HG03520 (cell line): Measurements from ENCODE around the gene LCN6.
"Not testable (repeated sequence)": the region's sequence is repeated elsewhere in the genome, so short reads cannot be mapped to it uniquely, and the experiment has no call there.

Experiments
- ATAC-seq: cut with Tn5 transposase; IDR thresholded peaks from one replicate; pipeline ENCODE4 v1.9.1; 2021; ENCODE audit warnings: mild to moderate bottlenecking, moderate library complexity; ENCODE audit not compliant: unreplicated experiment

LCN6 gene

GRCh38 chr9:136712690-136713544 is 35.4 kb downstream of the LCN6 start:
- no peak for ATAC-seq

GRCh38 chr9:136711751-136712689 is 36.3 kb downstream of the LCN6 start, which contains the start of gene DIPK1B:
Gene DIPK1B, plus strand, starts transcription at chr9:136712572. Its CDS starts 94 bp downstream, at chr9:136712666.
- ATAC-seq, result no peak

GRCh38 chr9:136711219-136711648 is 37.1 kb downstream of the LCN6 start:
- not testable (repeated sequence) for ATAC-seq

GRCh38 chr9:136710543-136710942 is 37.8 kb downstream of the LCN6 start:
- no peak for ATAC-seq

GRCh38 chr9:136709454-136710109 is 38.7 kb downstream of the LCN6 start:
- ATAC-seq, result no peak

GRCh38 chr9:136707849-136708517 is 40.3 kb downstream of the LCN6 start:
- no peak for ATAC-seq

- ATAC-seq, result no peak
These were observed 41.3 kb downstream of the LCN6 start for GRCh38 chr9:136707011-136707410.

- no peak for ATAC-seq
These were observed 42.8 kb downstream of the LCN6 start for GRCh38 chr9:136705564-136705963.

- not testable (repeated sequence) for ATAC-seq
These were observed 43.6 kb downstream of the LCN6 start for GRCh38 chr9:136704741-136705140.

GRCh38 chr9:136703276-136703860 is 45.0 kb downstream of the LCN6 start:
- ATAC-seq, result no peak

GRCh38 chr9:136701668-136702053 is 46.7 kb downstream of the LCN6 start:
- ATAC-seq, result no peak

- ATAC-seq, result peak; percentile 69
These were observed 47.2 kb downstream of the LCN6 start for GRCh38 chr9:136700959-136701667.

- ATAC-seq, result no peak
These were observed 48.0 kb downstream of the LCN6 start for GRCh38 chr9:136700304-136700703.

GRCh38 chr9:136698635-136699246 is 49.6 kb downstream of the LCN6 start:
- ATAC-seq, result no peak

- ATAC-seq, result no peak
These were observed 50.4 kb downstream of the LCN6 start for GRCh38 chr9:136697821-136698526.

- ATAC-seq, result no peak
These were observed 51.0 kb downstream of the LCN6 start for GRCh38 chr9:136697146-136697820.

- no peak for ATAC-seq
These were observed 51.8 kb downstream of the LCN6 start for GRCh38 chr9:136696502-136696901.

- ATAC-seq, result no peak
These were observed 52.4 kb downstream of the LCN6 start for GRCh38 chr9:136695955-136696354.
